ENCODE measurements around the gene TMEM272. TPM values are rescaled to one million over a fixed set of nuclear protein-coding genes. Genes with fewer than 3 reads are reported as not detected.

The TMEM272 gene
- total RNA-seq, 1 donor from 2014 or later: 0.25 TPM

- TF ChIP-seq CTCF (IDR thresholded peaks at IDR 0.05): no peak
- TF ChIP-seq POLR2AphosphoS5 (IDR thresholded peaks at IDR 0.05; ENCODE audit: insufficient read depth in 1 of 2, low read depth in 1 of 2): no peak
- no peak for TF ChIP-seq POLR2A (IDR thresholded peaks at IDR 0.05)
- H3K4me1 ChIP-seq: peaks cover 43% of the 10 kb centered on the region
- H3K27ac ChIP-seq: peak overlapping the region; percentile 100
- no peaks in the 10 kb centered on the region for H3K27me3 ChIP-seq
- H3K9me3 ChIP-seq: no peaks in the 10 kb centered on the region
- no peaks in the 10 kb centered on the region for H3K36me3 ChIP-seq
- H3K4me3 ChIP-seq: no peak overlapping the region
- DNase-seq (ENCODE audit: extremely low spot score in 2 of 2): no peak
- intact Hi-C loops (cut with DNase I): loop anchor here (2.0 to 5.0 kb wide), 2 partner anchors 219 to 349 kb away; partner anchors contain the start of genes INTS6 and WDFY2
Observed at GRCh38 chr13:51801631-51802099, 43.3 kb downstream of the TMEM272 start.

DNA sequence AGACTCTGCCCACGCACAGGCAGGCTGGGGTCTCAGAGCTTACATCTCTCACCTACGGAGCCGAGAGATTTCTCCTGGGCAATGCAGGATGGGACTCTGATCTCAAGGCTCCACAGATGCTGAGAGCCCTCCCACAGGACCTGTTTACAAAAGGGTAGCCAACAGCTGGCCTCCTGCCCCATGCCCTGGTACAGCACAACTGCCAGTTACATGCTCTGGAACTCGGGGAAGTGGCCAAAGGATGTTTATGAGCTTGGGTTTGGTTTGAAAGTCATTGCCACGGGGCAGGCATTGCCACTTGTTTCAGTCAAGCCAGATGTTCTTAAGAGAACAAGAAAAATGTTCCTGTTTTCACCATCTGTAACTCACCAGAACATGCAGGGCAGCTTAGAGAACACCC lies 44.5 kb downstream of the TMEM272 start:
- intact Hi-C loops (cut with DNase I): loop anchor here (5.0 kb wide), 1 partner anchor 218 kb away; the partner anchor contains the start of gene WDFY2
- no peaks in the 10 kb centered on the region for H3K36me3 ChIP-seq
- no peaks in the 10 kb centered on the region for H3K27me3 ChIP-seq
- DNase-seq (ENCODE audit: extremely low spot score in 2 of 2): no peak
- no peak for TF ChIP-seq CTCF (IDR thresholded peaks at IDR 0.05)
- no peak for TF ChIP-seq POLR2AphosphoS5 (IDR thresholded peaks at IDR 0.05; ENCODE audit: insufficient read depth in 1 of 2, low read depth in 1 of 2)
- no peak for TF ChIP-seq POLR2A (IDR thresholded peaks at IDR 0.05)
- H3K9me3 ChIP-seq: no peaks in the 10 kb centered on the region
- H3K4me3 ChIP-seq: no peak overlapping the region
- H3K4me1 ChIP-seq: peaks cover 39% of the 10 kb centered on the region
- H3K27ac ChIP-seq: peak overlapping the region; percentile 100

GRCh38 chr13:51799261-51799660 lies 45.7 kb downstream of the TMEM272 start:
- intact Hi-C loops (cut with DNase I): no loop called here
- Histone ChIP-seq H3K9me3 (no peaks in the 10 kb centered on the region), H3K4me3 (no peak overlapping the region), H3K4me1 (peaks cover 29% of the 10 kb centered on the region), H3K27ac (no peak overlapping the region), H3K27me3 (no peaks in the 10 kb centered on the region), H3K36me3 (no peaks in the 10 kb centered on the region)
- DNase-seq (ENCODE audit: extremely low spot score in 2 of 2): no peak
- TF ChIP-seq POLR2A (IDR thresholded peaks at IDR 0.05) (no peak), CTCF (IDR thresholded peaks at IDR 0.05) (no peak), POLR2AphosphoS5 (IDR thresholded peaks at IDR 0.05; ENCODE audit: insufficient read depth in 1 of 2, low read depth in 1 of 2) (no peak)

- no peak for TF ChIP-seq POLR2A (IDR thresholded peaks at IDR 0.05)
- TF ChIP-seq POLR2AphosphoS5 (IDR thresholded peaks at IDR 0.05; ENCODE audit: insufficient read depth in 1 of 2, low read depth in 1 of 2): peak in 1 of 2 donors; percentile 16
- peak in 1 of 3 experiments; percentile 30 for TF ChIP-seq CTCF (IDR thresholded peaks at IDR 0.05)
- H3K4me1 ChIP-seq: peaks cover 24% of the 10 kb centered on the region
- no peak overlapping the region for H3K4me3 ChIP-seq
- DNase-seq (ENCODE audit: extremely low spot score in 2 of 2): no peak
- no peaks in the 10 kb centered on the region for H3K36me3 ChIP-seq
- H3K9me3 ChIP-seq: no peaks in the 10 kb centered on the region
- no peak overlapping the region for H3K27ac ChIP-seq
- intact Hi-C loops (cut with DNase I): no loop called here
- no peaks in the 10 kb centered on the region for H3K27me3 ChIP-seq
Observed at GRCh38 chr13:51797664-51798488, 47.1 kb downstream of the TMEM272 start.

GRCh38 chr13:51796546-51796945 lies 48.4 kb downstream of the TMEM272 start:
- Histone ChIP-seq H3K4me1 (peaks cover 12% of the 10 kb centered on the region), H3K36me3 (no peaks in the 10 kb centered on the region), H3K4me3 (no peak overlapping the region), H3K9me3 (no peaks in the 10 kb centered on the region), H3K27me3 (no peaks in the 10 kb centered on the region), H3K27ac (no peak overlapping the region)
- no peak for DNase-seq (ENCODE audit: extremely low spot score in 2 of 2)
- intact Hi-C loops (cut with DNase I): no loop called here
- no peak for TF ChIP-seq POLR2A (IDR thresholded peaks at IDR 0.05)
- TF ChIP-seq CTCF (IDR thresholded peaks at IDR 0.05): no peak
- TF ChIP-seq POLR2AphosphoS5 (IDR thresholded peaks at IDR 0.05; ENCODE audit: insufficient read depth in 1 of 2, low read depth in 1 of 2): no peak

Measured in vagina (tissue), 2 donors.